AG04450 (cell line): ENCODE results near the gene FLT1. TPM values are rescaled to one million over a fixed set of nuclear protein-coding genes. Genes with fewer than 3 reads are reported as not detected.

Source experiments
- CTCF ChIA-PET: fragments of 300-600, 350-600 bp; formaldehyde crosslinking; extraction: SDS; loops from one replicate; lab custom pipeline; 2022; ENCODE audit warnings: antibody characterized with exemption, inconsistent platforms; lab: Charles Lee
- POLR2A ChIA-PET: fragments of 350-600 bp; formaldehyde crosslinking; extraction: SDS; loops from one replicate; lab custom pipeline; 2021; ENCODE audit warnings: antibody characterized with exemption, inconsistent platforms; lab: Yijun Ruan, JAX
- DNase-seq: peaks from one replicate; pipeline ENCODE4 v3.0.0-alpha.2; 2011; ENCODE audit warnings: low read depth, low spot score
- H3K27ac ChIP-seq: one replicate; pipeline ENCODE4 v1.5.1; 2012; ENCODE audit warnings: low read depth, low read length, control low read depth
- H3K27me3 ChIP-seq: one replicate; pipeline ENCODE4 v1.6.0; 2012; ENCODE audit warnings: low read length; ENCODE audit not compliant: control insufficient read depth, insufficient read depth
- H3K4me3 ChIP-seq: 2 replicates; pipeline ENCODE4 v1.5.1; 2011; ENCODE audit warnings: mild to moderate bottlenecking, low read depth, low read length, control low read depth
- H3K9me3 ChIP-seq: 2 replicates; pipeline ENCODE4 v1.5.1; 2012; ENCODE audit warnings: low read length; ENCODE audit not compliant: control insufficient read depth, insufficient read depth
- polyA plus RNA-seq: library from polyadenylated mRNA; depleted of rRNA; stranded (reverse); fragments of >200 nt; gene quantifications from 2 replicates; pipeline ENCODE4 v1.2.3, GENCODE V29; 2011
- TF ChIP-seq, protein P1 (sequence below): IDR thresholded peaks from 2 replicates; pipeline ENCODE4 v1.5.1; 2011; ENCODE audit warnings: low read depth, low read length, control low read depth, inconsistent platforms

Gene FLT1
- polyA plus RNA-seq, 1 experiment, result 2.4 TPM

- H3K27ac ChIP-seq, result no peak overlapping the region
- no peak overlapping the region for H3K4me3 ChIP-seq
- DNase-seq, result no peak
- ChIA-PET CTCF (no interaction called here), POLR2A (no interaction called here)
- no peaks in the 10 kb centered on the region for H3K9me3 ChIP-seq
- peaks cover 2% of the 10 kb centered on the region for H3K27me3 ChIP-seq
- TF ChIP-seq, protein P1, sequence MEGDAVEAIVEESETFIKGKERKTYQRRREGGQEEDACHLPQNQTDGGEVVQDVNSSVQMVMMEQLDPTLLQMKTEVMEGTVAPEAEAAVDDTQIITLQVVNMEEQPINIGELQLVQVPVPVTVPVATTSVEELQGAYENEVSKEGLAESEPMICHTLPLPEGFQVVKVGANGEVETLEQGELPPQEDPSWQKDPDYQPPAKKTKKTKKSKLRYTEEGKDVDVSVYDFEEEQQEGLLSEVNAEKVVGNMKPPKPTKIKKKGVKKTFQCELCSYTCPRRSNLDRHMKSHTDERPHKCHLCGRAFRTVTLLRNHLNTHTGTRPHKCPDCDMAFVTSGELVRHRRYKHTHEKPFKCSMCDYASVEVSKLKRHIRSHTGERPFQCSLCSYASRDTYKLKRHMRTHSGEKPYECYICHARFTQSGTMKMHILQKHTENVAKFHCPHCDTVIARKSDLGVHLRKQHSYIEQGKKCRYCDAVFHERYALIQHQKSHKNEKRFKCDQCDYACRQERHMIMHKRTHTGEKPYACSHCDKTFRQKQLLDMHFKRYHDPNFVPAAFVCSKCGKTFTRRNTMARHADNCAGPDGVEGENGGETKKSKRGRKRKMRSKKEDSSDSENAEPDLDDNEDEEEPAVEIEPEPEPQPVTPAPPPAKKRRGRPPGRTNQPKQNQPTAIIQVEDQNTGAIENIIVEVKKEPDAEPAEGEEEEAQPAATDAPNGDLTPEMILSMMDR, result no peak
Measured at GRCh38 chr13:28435917-28436316, 59.0 kb downstream of the FLT1 start.

DNA sequence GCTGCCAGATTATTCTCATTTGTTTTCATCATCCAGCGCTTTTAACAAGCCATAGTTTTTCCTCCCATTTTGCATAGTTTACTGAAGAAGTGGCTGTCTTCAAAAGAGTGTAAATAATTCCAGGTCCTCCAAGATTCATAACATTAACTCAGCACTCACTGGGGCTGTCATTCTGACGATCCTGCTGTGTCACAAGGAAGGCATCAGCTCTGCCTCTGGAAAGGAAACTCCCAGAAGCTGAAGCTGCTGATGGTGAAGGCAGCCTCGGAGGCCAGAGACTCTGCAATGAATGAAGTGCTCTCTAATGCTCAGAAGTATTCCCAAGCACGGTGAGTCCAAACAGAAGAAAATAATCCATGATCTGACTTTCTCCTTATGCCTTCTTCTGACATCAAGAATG, 60.0 kb downstream of the FLT1 start:
- DNase-seq, result no peak
- CTCF ChIA-PET, result no interaction called here
- Histone ChIP-seq H3K9me3 (no peaks in the 10 kb centered on the region), H3K27ac (no peak overlapping the region), H3K4me3 (no peak overlapping the region), H3K27me3 (no peaks in the 10 kb centered on the region)
- TF ChIP-seq, protein P1, result no peak
- POLR2A ChIA-PET, result interaction anchor here (0.7 kb wide), 1 partner anchor 8 kb away, joined by 3 read pairs; no protein-coding TSS in a partner anchor

DNA sequence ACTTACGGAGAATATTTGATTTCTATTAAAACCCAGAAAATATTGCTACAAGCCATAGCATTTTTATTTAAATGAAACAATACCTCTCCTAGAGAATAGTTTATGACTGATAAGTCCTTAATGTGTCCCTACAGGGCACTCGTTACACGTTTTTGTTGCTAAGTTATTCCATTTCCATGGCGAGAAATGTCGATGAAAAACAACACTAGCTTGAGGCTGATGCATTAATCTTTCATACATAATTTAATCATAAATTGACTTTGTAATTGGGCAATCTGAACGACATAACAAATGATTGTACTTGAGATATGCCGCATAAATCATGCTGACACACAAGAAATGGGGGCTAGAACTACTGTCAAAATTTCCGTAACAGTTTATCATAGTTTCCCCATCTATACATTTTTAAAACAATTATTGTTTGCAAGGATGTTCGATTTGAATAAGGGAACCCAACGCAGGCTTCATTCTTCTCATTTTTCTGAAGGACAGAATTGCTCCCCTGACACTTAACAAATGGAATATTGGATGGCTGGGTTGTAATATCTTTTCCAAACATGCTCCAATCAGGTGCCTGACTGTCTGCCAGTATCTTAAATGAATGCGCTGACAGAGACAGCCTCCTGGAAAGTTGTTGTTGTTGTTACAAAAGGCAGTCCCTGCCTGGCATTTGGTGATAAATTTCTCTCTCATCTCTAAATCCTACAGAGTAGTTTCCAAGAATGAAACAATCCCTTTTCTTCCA, 61.9 kb downstream of the FLT1 start:
- no peak for DNase-seq
- Histone ChIP-seq H3K27ac (no peak overlapping the region), H3K9me3 (no peaks in the 10 kb centered on the region), H3K4me3 (no peak overlapping the region), H3K27me3 (no peaks in the 10 kb centered on the region)
- TF ChIP-seq, protein P1, result no peak
- CTCF ChIA-PET, result no interaction called here
- POLR2A ChIA-PET, result no interaction called here

DNA sequence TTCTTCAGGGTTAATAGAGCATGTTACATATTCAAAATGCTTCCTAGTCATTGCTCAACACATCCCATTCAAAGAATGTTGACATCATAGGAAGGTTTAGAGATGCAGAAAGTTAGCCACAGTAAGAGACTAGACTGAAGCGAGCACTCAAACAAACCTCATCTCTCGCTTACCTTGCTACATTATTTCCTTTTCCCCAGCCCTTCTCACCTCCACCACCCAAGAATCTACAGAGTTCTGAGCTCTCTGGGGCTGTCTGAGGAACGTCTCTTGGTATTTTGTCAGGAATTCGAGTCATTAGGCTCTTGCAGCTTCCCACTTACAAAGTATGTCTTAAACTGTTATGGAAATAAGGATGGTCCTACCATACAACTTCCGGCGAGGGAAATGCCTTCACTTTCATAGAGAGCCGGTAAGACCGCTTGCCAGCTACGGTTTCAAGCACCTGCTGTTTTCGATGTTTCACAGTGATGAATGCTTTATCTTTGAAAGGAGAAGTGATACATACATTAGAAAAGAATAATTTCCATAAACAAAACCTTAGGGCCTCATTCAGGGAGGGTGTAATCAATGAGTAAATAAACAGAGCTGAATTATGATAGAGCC, 65.1 kb downstream of the FLT1 start:
- Histone ChIP-seq H3K27ac (no peak overlapping the region), H3K27me3 (no peaks in the 10 kb centered on the region), H3K4me3 (no peak overlapping the region), H3K9me3 (no peaks in the 10 kb centered on the region)
- POLR2A ChIA-PET, result no interaction called here
- CTCF ChIA-PET, result no interaction called here
- DNase-seq, result no peak
- TF ChIP-seq, protein P1, result no peak

- no peaks in the 10 kb centered on the region for H3K27me3 ChIP-seq
- H3K4me3 ChIP-seq, result no peak overlapping the region
- ChIA-PET POLR2A (no interaction called here), CTCF (no interaction called here)
- TF ChIP-seq, protein P1, result no peak
- no peak overlapping the region for H3K27ac ChIP-seq
- DNase-seq, result no peak
- H3K9me3 ChIP-seq, result no peaks in the 10 kb centered on the region
Measured at GRCh38 chr13:28429096-28429495, 65.8 kb downstream of the FLT1 start.
